Esophagus muscularis mucosa (tissue), 4 donors: ENCODE data around the gene DCDC2B.

Source experiments
- CTCF ChIP-seq, 3 experiments: fragments of 200-600 bp in 2 of 3; fragments of 450-650 bp in 1 of 3; sonication (generic) in 2 of 3; IDR thresholded peaks; one replicate each; pipeline ENCODE4 v1.5.1; 2017 to 2019; ENCODE audit warnings: antibody characterized with exemption in 3 of 3, mild to moderate bottlenecking in 2 of 3, moderate library complexity in 1 of 3
- EP300 ChIP-seq: sonication (generic); formaldehyde crosslinking; IDR thresholded peaks from one replicate; pipeline ENCODE4 v1.6.1; 2017; ENCODE audit warnings: antibody characterized with exemption
- POLR2A ChIP-seq: fragments of 450-650 bp; IDR thresholded peaks from one replicate; pipeline ENCODE4 v1.6.1; 2017; ENCODE audit warnings: antibody characterized with exemption, moderate library complexity, mild to moderate bottlenecking, low read depth

- TF ChIP-seq POLR2A (no peak), CTCF (IDR thresholded peaks at IDR 0.05) (no peak), EP300 (no peak)
Observed at GRCh38 chr1:32192220-32192948, 16.5 kb upstream of the DCDC2B start.
